Stomach (tissue), 9 donors: ENCODE measurements around the gene IQSEC1. TPM values are rescaled to one million over a fixed set of nuclear protein-coding genes. Genes with fewer than 3 reads are reported as not detected.

Experiments used
- DNase-seq, 2 donors: peaks; one replicate each; pipeline versions ENCODE4 v3.0.0 to v3.0.0-alpha.2; 2013 to 2019
- H3K27ac ChIP-seq, 5 donors: fragments of 200-600 bp in 4 of 5; sonication (generic) in 4 of 5; one replicate each; pipeline ENCODE4 v1.5.1; 2013 to 2019; ENCODE audit warnings: mild to moderate bottlenecking in 1 of 5, moderate library complexity in 1 of 5
- H3K27me3 ChIP-seq, 3 donors: fragments of 200-600 bp; sonication (generic); one replicate each; pipeline ENCODE4 v1.5.1; 2017 to 2019; ENCODE audit warnings: mixed run types in 1 of 3
- H3K36me3 ChIP-seq, 4 donors: fragments of 200-600 bp; sonication (generic); 1 replicate in 3 of 4; 2 replicates in 1 of 4; pipeline ENCODE4 v1.5.1; 2016 to 2019
- H3K4me1 ChIP-seq, 4 donors: fragments of 200-600 bp; sonication (generic); one replicate each; pipeline ENCODE4 v1.5.1; 2016 to 2019
- H3K4me3 ChIP-seq, 4 donors: fragments of 200-600 bp; sonication (generic) in 3 of 4; one replicate each; pipeline ENCODE4 v1.5.1; 2016 to 2019; ENCODE audit warnings: mild to moderate bottlenecking in 1 of 4
- H3K9me3 ChIP-seq, 4 donors: fragments of 200-600 bp; sonication (generic); one replicate each; pipeline ENCODE4 v1.5.1; 2016 to 2019
- EP300 ChIP-seq: sonication (generic); formaldehyde crosslinking; IDR thresholded peaks from one replicate; pipeline ENCODE4 v1.6.1; 2017; ENCODE audit warnings: antibody characterized with exemption
- POLR2A ChIP-seq, 4 donors: fragments of 450-650 bp; IDR thresholded peaks; one replicate each; pipeline ENCODE4 v1.6.1; 2016; ENCODE audit warnings: antibody characterized with exemption in 4 of 4, control low read depth in 2 of 4, mild to moderate bottlenecking in 1 of 4, moderate library complexity in 1 of 4
- POLR2AphosphoS5 ChIP-seq, 3 donors: sonication (generic); formaldehyde crosslinking; IDR thresholded peaks; one replicate each; pipeline ENCODE4 v1.6.1; 2016; ENCODE audit warnings: antibody characterized with exemption in 3 of 3
- WGBS, 5 donors: extraction: QIAGEN DNeasy Blood & Tissue Kit in 3 of 5; methylation state at CpG; one replicate each; pipeline versions ENCODE4 v1.1.5 to v1.1.7; 2013 to 2018; 5-methylcytosine and 5-hydroxymethylcytosine counted together
- intact Hi-C: fragments of 100-400 bp; cut with DNase I; formaldehyde crosslinking; loops from one replicate; pipeline ENCODE4 v1.15.1; 2023; ENCODE audit warnings: low total_unique reads
- polyA plus RNA-seq, 3 donors: library from polyadenylated mRNA; stranded (reverse); fragments of 200-250 nt; gene quantifications; one replicate each; pipeline ENCODE4 v1.2.3, GENCODE V29; 2013
- total RNA-seq, 5 donors: library from RNA; depleted of rRNA; stranded (reverse); fragments of >200 nt; gene quantifications; one replicate each; pipeline versions ENCODE4 v1.1.0 to v1.2.3, GENCODE V29; 2014 to 2016
- TF ChIP-seq, protein P1 (sequence below), 7 experiments: fragments of 450-650 bp in 4 of 7; fragments of 200-600 bp in 3 of 7; sonication (generic) in 3 of 7; IDR thresholded peaks; one replicate each; pipeline ENCODE4 v1.5.1; 2016 to 2019; ENCODE audit warnings: antibody characterized with exemption in 7 of 7, control low read depth in 2 of 7, mild to moderate bottlenecking in 1 of 7
- donor health status: healthy with polysubstance abuse.
- donor health status: Bipolar disorder and iron deficiency.
- donor health status: healthy.

The IQSEC1 gene
- total and polyA plus RNA-seq, 8 donors, result 6.7 to 46.9 (median 20.8) TPM

DNA sequence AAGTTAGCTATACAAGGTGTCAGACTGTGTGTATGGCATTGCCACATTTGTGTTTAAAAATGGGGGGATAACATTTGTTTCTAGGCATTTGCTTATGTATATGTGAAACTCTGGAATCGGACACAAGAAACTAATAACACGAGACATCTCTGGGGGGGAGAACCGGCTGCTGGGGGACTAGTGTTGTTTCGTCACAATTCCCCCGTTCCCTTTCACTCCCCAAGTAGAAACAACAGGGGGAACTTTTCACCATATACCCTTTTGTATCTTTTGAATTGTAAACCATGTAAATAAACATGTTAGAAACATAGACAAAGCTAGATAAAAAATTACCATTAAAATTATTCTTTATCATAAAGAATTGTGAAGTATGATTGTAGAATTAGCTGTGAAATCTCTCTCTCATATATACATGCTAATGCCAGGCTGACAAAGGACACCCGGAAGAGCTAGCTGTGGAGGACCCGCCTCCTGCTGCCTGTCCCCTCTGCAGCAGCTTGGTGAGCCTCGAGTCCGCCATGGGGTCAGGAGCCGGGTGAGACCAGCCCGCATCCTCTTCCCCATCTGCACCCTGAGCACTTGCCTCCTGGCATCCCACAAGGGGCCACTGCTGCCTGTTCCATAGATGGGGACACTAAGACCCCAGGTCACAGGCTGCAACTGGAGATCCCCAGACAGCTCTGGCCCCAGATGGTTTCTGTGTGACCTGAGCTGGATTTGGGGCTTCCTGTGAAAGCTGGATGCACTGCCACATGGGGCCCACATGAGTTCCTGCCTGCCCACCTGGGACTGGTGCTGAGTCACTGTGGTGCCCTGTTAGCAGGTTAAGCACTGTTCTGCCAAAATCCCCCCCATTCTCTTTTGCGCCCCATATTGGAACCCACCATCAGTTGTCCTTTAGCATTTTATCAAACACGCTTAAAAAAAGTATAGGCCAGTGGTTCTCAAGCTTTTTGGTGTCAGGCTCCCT, 91.6 kb downstream of the IQSEC1 start:
- TF ChIP-seq POLR2AphosphoS5 (IDR thresholded peaks at IDR 0.05) (no peak), EP300 (no peak), POLR2A (IDR thresholded peaks at IDR 0.05) (no peak)
- TF ChIP-seq, protein P1, sequence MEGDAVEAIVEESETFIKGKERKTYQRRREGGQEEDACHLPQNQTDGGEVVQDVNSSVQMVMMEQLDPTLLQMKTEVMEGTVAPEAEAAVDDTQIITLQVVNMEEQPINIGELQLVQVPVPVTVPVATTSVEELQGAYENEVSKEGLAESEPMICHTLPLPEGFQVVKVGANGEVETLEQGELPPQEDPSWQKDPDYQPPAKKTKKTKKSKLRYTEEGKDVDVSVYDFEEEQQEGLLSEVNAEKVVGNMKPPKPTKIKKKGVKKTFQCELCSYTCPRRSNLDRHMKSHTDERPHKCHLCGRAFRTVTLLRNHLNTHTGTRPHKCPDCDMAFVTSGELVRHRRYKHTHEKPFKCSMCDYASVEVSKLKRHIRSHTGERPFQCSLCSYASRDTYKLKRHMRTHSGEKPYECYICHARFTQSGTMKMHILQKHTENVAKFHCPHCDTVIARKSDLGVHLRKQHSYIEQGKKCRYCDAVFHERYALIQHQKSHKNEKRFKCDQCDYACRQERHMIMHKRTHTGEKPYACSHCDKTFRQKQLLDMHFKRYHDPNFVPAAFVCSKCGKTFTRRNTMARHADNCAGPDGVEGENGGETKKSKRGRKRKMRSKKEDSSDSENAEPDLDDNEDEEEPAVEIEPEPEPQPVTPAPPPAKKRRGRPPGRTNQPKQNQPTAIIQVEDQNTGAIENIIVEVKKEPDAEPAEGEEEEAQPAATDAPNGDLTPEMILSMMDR (IDR thresholded peaks at IDR 0.05), result no peak
- peaks cover 0 to 3% (median 0%) of the 10 kb centered on the region in 4 donors for H3K36me3 ChIP-seq
- H3K9me3 ChIP-seq, result no peaks in the 10 kb centered on the region
- peaks cover 0 to 16% (median 14%) of the 10 kb centered on the region in 4 donors for H3K4me1 ChIP-seq
- DNase-seq, result no peak
- 81 to 86% (median 83%) methylated on average over 13 of the region's 13 CpGs for WGBS, 5 donors
- no peak overlapping the region for H3K4me3 ChIP-seq
- H3K27me3 ChIP-seq, result no peaks in the 10 kb centered on the region
- H3K27ac ChIP-seq, result no peak overlapping the region
- intact Hi-C loops, result loop anchor here (10.0 kb wide), 1 partner anchor 107 kb away; no protein-coding TSS in a partner anchor

DNA sequence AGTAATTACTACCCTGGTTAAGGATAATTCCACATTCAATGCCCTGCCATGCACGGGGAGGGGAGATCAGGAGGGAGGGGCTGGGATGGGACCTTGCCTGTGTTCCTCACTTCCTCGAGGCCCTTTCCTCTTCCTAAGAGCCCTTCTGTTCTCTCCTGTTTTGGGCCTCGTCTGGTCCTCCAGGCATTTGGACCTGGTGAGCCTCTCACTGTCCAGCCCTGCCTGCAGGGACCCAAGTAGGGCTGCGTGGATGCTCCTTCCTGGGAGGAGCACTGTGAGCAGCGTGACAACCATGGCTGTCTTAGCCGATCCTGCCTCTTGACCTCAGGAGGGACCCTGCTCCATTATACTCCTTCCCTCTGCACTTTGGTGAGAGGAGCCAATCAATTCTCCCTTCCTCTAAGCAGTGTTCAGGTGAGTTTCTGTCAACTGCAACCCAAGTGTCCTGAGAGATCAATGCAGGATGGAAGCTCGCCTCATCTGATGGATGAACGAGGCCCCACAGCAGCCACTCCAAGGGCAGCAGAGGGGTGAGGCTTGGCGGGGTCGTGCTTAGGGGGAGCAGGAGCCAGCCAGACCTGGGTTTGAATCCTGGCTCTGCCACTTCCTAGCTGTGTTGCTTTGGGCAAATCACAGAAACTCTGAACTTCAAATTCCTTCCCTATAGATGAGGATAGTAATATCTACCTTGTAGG, 92.5 kb downstream of the IQSEC1 start:
- TF ChIP-seq, protein P1 (IDR thresholded peaks at IDR 0.05), result no peak
- TF ChIP-seq POLR2A (IDR thresholded peaks at IDR 0.05) (no peak), POLR2AphosphoS5 (IDR thresholded peaks at IDR 0.05) (no peak), EP300 (no peak)
- Histone ChIP-seq H3K27me3 (no peaks in the 10 kb centered on the region), H3K4me1 (peaks cover 0 to 12% (median 10%) of the 10 kb centered on the region in 4 donors), H3K4me3 (no peak overlapping the region), H3K9me3 (no peaks in the 10 kb centered on the region), H3K27ac (no peak overlapping the region), H3K36me3 (peaks cover 0 to 3% (median 0%) of the 10 kb centered on the region in 4 donors)
- WGBS, 5 donors, result 84 to 89% (median 85%) methylated on average over 9 to 10 of the region's 10 CpGs
- no peak for DNase-seq
- intact Hi-C loops, result loop anchor here (10.0 kb wide), 1 partner anchor 106 kb away; no protein-coding TSS in a partner anchor

DNA sequence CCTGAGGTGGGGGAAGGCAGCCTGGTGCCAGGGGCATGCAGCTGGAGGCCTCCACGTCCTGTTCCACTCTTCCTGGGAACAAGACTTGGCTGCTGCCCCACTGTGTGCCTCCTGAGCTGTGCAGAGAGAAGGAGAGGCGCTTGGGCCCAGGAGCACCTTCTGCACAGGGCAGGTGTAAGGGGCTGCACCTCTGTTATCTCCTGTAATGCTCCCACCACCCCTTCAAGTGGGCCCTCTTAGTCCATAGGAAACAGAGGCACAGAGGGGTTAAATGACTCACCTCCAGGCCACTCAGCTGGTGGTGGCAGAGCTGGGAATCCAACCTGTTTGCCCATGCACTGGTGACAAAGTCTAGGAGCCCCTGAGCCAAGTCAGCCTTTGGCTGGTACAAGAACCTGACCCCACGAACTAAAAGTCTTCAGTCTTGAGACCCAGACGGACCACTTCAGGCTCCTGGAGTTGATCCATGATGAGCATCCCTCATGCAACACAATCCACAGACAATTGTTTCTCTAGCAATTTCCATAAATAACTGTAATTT, 93.2 kb downstream of the IQSEC1 start:
- DNase-seq, result no peak
- Histone ChIP-seq H3K4me1 (peaks cover 0 to 12% (median 10%) of the 10 kb centered on the region in 4 donors), H3K27me3 (no peaks in the 10 kb centered on the region), H3K9me3 (no peaks in the 10 kb centered on the region), H3K36me3 (peaks cover 0 to 3% (median 0%) of the 10 kb centered on the region in 4 donors), H3K27ac (no peak overlapping the region), H3K4me3 (no peak overlapping the region)
- intact Hi-C loops, result loop anchor here (10.0 kb wide), 1 partner anchor 105 kb away; no protein-coding TSS in a partner anchor
- TF ChIP-seq POLR2AphosphoS5 (IDR thresholded peaks at IDR 0.05) (no peak), EP300 (no peak), POLR2A (IDR thresholded peaks at IDR 0.05) (no peak)
- TF ChIP-seq, protein P1 (IDR thresholded peaks at IDR 0.05), result no peak
- WGBS, 5 donors, result 80 to 91% (median 86%) methylated on average over 3 to 4 of the region's 4 CpGs
